HCT116 (cell line): Measurements from ENCODE around the gene AP1AR. TPM values are rescaled to one million over a fixed set of nuclear protein-coding genes. Genes with fewer than 3 reads are reported as not detected.

ENCODE experiments used
- CBX3 ChIP-seq: IDR thresholded peaks from 2 replicates; pipeline ENCODE4 v1.6.1; 2012; ENCODE audit warnings: low read depth
- CTCF ChIP-seq, 3 experiments: fragments of 200-600 bp in 1 of 3; sonication (generic) in 1 of 3; IDR thresholded peaks in 2 of 3; conservative IDR thresholded peaks in 1 of 3; 2 replicates each; pipeline ENCODE4 v1.5.1; 2012 to 2017; ENCODE audit warnings: low read depth in 2 of 3, low read length in 2 of 3, antibody characterized with exemption in 1 of 3, borderline replicate concordance in 1 of 3, control low read depth in 1 of 3, mild to moderate bottlenecking in 1 of 3, mixed read lengths in 1 of 3, mixed run types in 1 of 3, moderate library complexity in 1 of 3; ENCODE audit not compliant: insufficient read depth in 1 of 3
- EGR1 ChIP-seq: IDR thresholded peaks from 2 replicates; pipeline ENCODE4 v1.6.1; 2012; ENCODE audit warnings: low read depth
- REST ChIP-seq: IDR thresholded peaks from 2 replicates; pipeline ENCODE4 v1.6.1; 2012; ENCODE audit warnings: low read depth
- SIN3A ChIP-seq: IDR thresholded peaks from 2 replicates; pipeline ENCODE4 v1.6.1; 2012; ENCODE audit warnings: low read depth
- YY1 ChIP-seq: IDR thresholded peaks from 2 replicates; pipeline ENCODE4 v1.6.1; 2011; ENCODE audit warnings: low read length, low read depth, moderate library complexity, mild to moderate bottlenecking; ENCODE audit not compliant: insufficient replicate concordance; ENCODE audit errors: extremely low read depth
- total RNA-seq: library from RNA; stranded (reverse); gene quantifications from one replicate; pipeline ENCODE4 v1.2.1, GENCODE V29; 2021; ENCODE audit not compliant: unreplicated experiment
- TF ChIP-seq, protein P1 (sequence below): IDR thresholded peaks from 2 replicates; pipeline ENCODE4 v1.6.1; 2012

The AP1AR gene
- total RNA-seq, 1 experiment from 2014 or later, result 56.7 TPM

- TF ChIP-seq REST (no peak), SIN3A (peak; percentile 39; the same call in 1 of the 2 replicates), CBX3 (peak; percentile 90; the same call in 1 of the 2 replicates), CTCF (IDR thresholded peaks at IDR 0.05 in 2 of 3, conservative IDR thresholded peaks at IDR 0.05 in 1 of 3; ENCODE audit: borderline replicate concordance in 1 of 3, insufficient read depth in 1 of 3, low read depth in 2 of 3, low read length in 2 of 3) (no peak), EGR1 (peak; percentile 59), YY1 (peak; percentile 4)
- TF ChIP-seq, protein P1, sequence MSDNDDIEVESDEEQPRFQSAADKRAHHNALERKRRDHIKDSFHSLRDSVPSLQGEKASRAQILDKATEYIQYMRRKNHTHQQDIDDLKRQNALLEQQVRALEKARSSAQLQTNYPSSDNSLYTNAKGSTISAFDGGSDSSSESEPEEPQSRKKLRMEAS, result peak; percentile 91
- TF ChIP-seq, all 23 proteins: peak for 11
Observed at GRCh38 chr4:112230879-112231778, 458 bp upstream of the AP1AR start (continued).
